Neural cell (in vitro differentiated cells): Measurements from ENCODE around the gene MYO5A.

Source experiments
- CTCF ChIP-seq: fragments of 450-650 bp; IDR thresholded peaks from 2 replicates; pipeline ENCODE4 v1.5.1; 2014; ENCODE audit warnings: antibody characterized with exemption, mild to moderate bottlenecking, moderate library complexity; ENCODE audit not compliant: poor library complexity, severe bottlenecking
- EP300 ChIP-seq: fragments of 450-650 bp; conservative IDR thresholded peaks from 2 replicates; pipeline ENCODE4 v1.6.1; 2014; ENCODE audit warnings: antibody characterized with exemption, mild to moderate bottlenecking, moderate library complexity; ENCODE audit not compliant: poor library complexity, severe bottlenecking
- EZH2 ChIP-seq: fragments of 200-600, 300-800 bp; shearing (Covaris generic), sonication (generic); IDR thresholded peaks from 2 replicates; pipeline ENCODE4 v1.6.1; 2014; ENCODE audit warnings: antibody characterized with exemption, low read length, borderline replicate concordance, mild to moderate bottlenecking; ENCODE audit not compliant: insufficient read depth, poor library complexity, severe bottlenecking
- POLR2AphosphoS5 ChIP-seq: IDR thresholded peaks from 2 replicates; pipeline ENCODE4 v1.6.1; 2012
- RAD21 ChIP-seq: fragments of 450-650 bp; conservative IDR thresholded peaks from 2 replicates; pipeline ENCODE4 v1.6.1; 2014; ENCODE audit warnings: antibody characterized with exemption, mild to moderate bottlenecking, moderate library complexity
- REST ChIP-seq: IDR thresholded peaks from 2 replicates; pipeline ENCODE4 v1.6.1; 2012; ENCODE audit warnings: borderline replicate concordance
- SMC3 ChIP-seq: fragments of 450-650 bp; conservative IDR thresholded peaks from 2 replicates; pipeline ENCODE4 v1.6.1; 2014; ENCODE audit warnings: antibody characterized with exemption, mild to moderate bottlenecking, moderate library complexity; ENCODE audit not compliant: poor library complexity
- TAF1 ChIP-seq: IDR thresholded peaks from 2 replicates; pipeline ENCODE4 v1.6.1; 2012; ENCODE audit warnings: low read depth

- TF ChIP-seq CTCF: no peak
- TF ChIP-seq REST: no peak
- TF ChIP-seq EP300: no peak
- TF ChIP-seq RAD21: no peak
- TF ChIP-seq POLR2AphosphoS5: no peak
- TF ChIP-seq EZH2: no peak
- no peak for TF ChIP-seq TAF1
- no peak for TF ChIP-seq SMC3
Observed at GRCh38 chr15:52576692-52577091, 48.0 kb upstream of the MYO5A start.
